B cell (primary cell): Measurements from ENCODE around the gene KCTD2. TPM values are rescaled to one million over a fixed set of nuclear protein-coding genes. Genes with fewer than 3 reads are reported as not detected.

Source experiments
- ATAC-seq: fragments of 200-7000 bp; cut with Tn5 transposase; one replicate; pipeline ENCODE4 v1.10.0; 2021; ENCODE audit warnings: low read depth, mild to moderate bottlenecking, moderate number of reproducible peaks, moderate library complexity
- CTCF ChIA-PET: fragments of 350-600 bp; sonication (Branson Sonifier 250); formaldehyde crosslinking; loops from one replicate; lab custom pipeline; 2021; ENCODE audit warnings: antibody characterized with exemption, inconsistent platforms; lab: Charles Lee
- POLR2A ChIA-PET: fragments of 350-600 bp; sonication (Branson Sonifier 250); formaldehyde crosslinking; loops from one replicate; lab custom pipeline; 2021; ENCODE audit warnings: antibody characterized with exemption; lab: Charles Lee
- DNase-seq: peaks from one replicate; pipeline ENCODE4 v3.0.0; 2013
- H2AFZ ChIP-seq: 2 replicates; pipeline ENCODE4 v1.6.1; 2012; ENCODE audit warnings: mild to moderate bottlenecking, low read depth, low read length; ENCODE audit not compliant: insufficient read depth, poor library complexity, severe bottlenecking
- H3K27ac ChIP-seq, 2 donors: 1 replicate in 1 of 2; 2 replicates in 1 of 2; pipeline ENCODE4 v1.5.1; 2012 to 2013; ENCODE audit warnings: low read length in 2 of 2, mild to moderate bottlenecking in 2 of 2, moderate library complexity in 1 of 2
- H3K27me3 ChIP-seq, 4 experiments: fragments of 200-600 bp in 1 of 4; sonication (generic) in 1 of 4; replicated peaks in 1 of 4; 1 replicate in 2 of 4; 2 replicates in 2 of 4; pipeline versions ENCODE4 v1.6.1 to v1.7.0; 2013 to 2016; ENCODE audit warnings: low read length in 3 of 4, mild to moderate bottlenecking in 2 of 4, mixed read lengths in 1 of 4, moderate library complexity in 1 of 4; ENCODE audit not compliant: insufficient read depth in 4 of 4, control insufficient read depth in 3 of 4; ENCODE audit errors: control extremely low read depth in 1 of 4
- H3K36me3 ChIP-seq, 2 experiments: replicated peaks in 1 of 2; 1 replicate in 1 of 2; 2 replicates in 1 of 2; pipeline versions ENCODE4 v1.6.1 to v1.7.1; 2013; ENCODE audit warnings: low read length in 1 of 2; ENCODE audit not compliant: insufficient read depth in 2 of 2, control insufficient read depth in 1 of 2; ENCODE audit errors: control extremely low read depth in 1 of 2, extremely low read depth in 1 of 2
- H3K4me1 ChIP-seq, 2 donors: fragments of 200-600 bp in 1 of 2; sonication (generic) in 1 of 2; 1 replicate in 1 of 2; 2 replicates in 1 of 2; pipeline versions ENCODE4 v1.5.1 to v1.6.1; 2013 to 2017; ENCODE audit warnings: low read length in 2 of 2; ENCODE audit not compliant: control insufficient read depth in 2 of 2, insufficient read depth in 2 of 2
- H3K4me2 ChIP-seq: replicated peaks from 2 replicates; pipeline ENCODE3; 2012; ENCODE audit warnings: mild to moderate bottlenecking, low read depth, low read length; ENCODE audit not compliant: poor library complexity, severe bottlenecking
- H3K4me3 ChIP-seq, 5 experiments: fragments of 200-600 bp in 1 of 5; sonication (generic) in 1 of 5; 1 replicate in 3 of 5; 2 replicates in 2 of 5; pipeline versions ENCODE4 v1.5.1 to v1.7.0; 2011 to 2016; ENCODE audit warnings: low read length in 4 of 5, mild to moderate bottlenecking in 4 of 5, low read depth in 2 of 5, control low read depth in 1 of 5, moderate library complexity in 1 of 5; ENCODE audit not compliant: insufficient read depth in 1 of 5; ENCODE audit errors: control extremely low read depth in 1 of 5, extremely low read depth in 1 of 5
- H3K79me2 ChIP-seq: fragments of 200-600 bp; sonication (generic); one replicate; pipeline ENCODE4 v1.6.0; 2016; ENCODE audit warnings: low read length; ENCODE audit not compliant: control insufficient read depth, insufficient read depth
- H3K9ac ChIP-seq: fragments of 200-600 bp; sonication (generic); 2 replicates; pipeline ENCODE4 v1.6.1; 2017; ENCODE audit warnings: mild to moderate bottlenecking, low read length, moderate library complexity
- H3K9me3 ChIP-seq, 3 donors: one replicate each; pipeline versions ENCODE4 v1.6.1 to v1.7.1; 2013; ENCODE audit warnings: low read length in 2 of 3; ENCODE audit not compliant: control insufficient read depth in 2 of 3, insufficient read depth in 1 of 3; ENCODE audit errors: control extremely low read depth in 1 of 3
- H4K20me1 ChIP-seq: 2 replicates; pipeline ENCODE4 v1.6.0; 2012; ENCODE audit warnings: mild to moderate bottlenecking, low read length; ENCODE audit not compliant: insufficient read depth, control insufficient read depth, poor library complexity, severe bottlenecking
- H3K27ac Mint-ChIP-seq: one replicate; pipeline ENCODE4 v1.8.0; 2021; ENCODE audit warnings: mixed read lengths
- H3K27me3 Mint-ChIP-seq: one replicate; pipeline ENCODE4 v1.8.0; 2021; ENCODE audit warnings: mixed read lengths
- H3K4me1 Mint-ChIP-seq: one replicate; pipeline ENCODE4 v1.8.0; 2021; ENCODE audit warnings: mixed read lengths
- H3K4me3 Mint-ChIP-seq: one replicate; pipeline ENCODE4 v1.8.0; 2021; ENCODE audit warnings: mixed read lengths
- H3K9me3 Mint-ChIP-seq: one replicate; pipeline ENCODE4 v1.8.0; 2022; ENCODE audit warnings: mixed read lengths; ENCODE audit not compliant: insufficient read depth
- EZH2 ChIP-seq: IDR thresholded peaks from 2 replicates; pipeline ENCODE4 v1.6.1; 2012; ENCODE audit warnings: borderline replicate concordance, low read depth, mild to moderate bottlenecking, moderate library complexity, low read length; ENCODE audit not compliant: insufficient read depth, poor library complexity, severe bottlenecking
- WGBS: methylation state at CpG from one replicate; pipeline ENCODE4 v1.1.5; 2013; ENCODE audit warnings: missing lambda C conversion rate; ENCODE audit not compliant: insufficient coverage; 5-methylcytosine and 5-hydroxymethylcytosine counted together
- intact Hi-C: fragments of 100-400 bp; cut with micrococcal nuclease; formaldehyde crosslinking; loops from one replicate; pipeline ENCODE4 v1.10.0; 2022
- polyA plus RNA-seq: library from polyadenylated mRNA; depleted of rRNA; stranded (reverse); fragments of >200 nt; gene quantifications from 2 replicates; pipeline ENCODE4 v1.2.3, GENCODE V29; 2012
- total RNA-seq, 2 donors: library from RNA; stranded (reverse); fragments of 120-200 nt in 1 of 2; gene quantifications; 1 replicate in 1 of 2; 2 replicates in 1 of 2; pipeline versions ENCODE4 v1.2.3 to v1.2.4, GENCODE V29; 2013 to 2022
- TF ChIP-seq, protein P1 (sequence below): fragments of 200-600 bp; IDR thresholded peaks from one replicate; pipeline ENCODE4 v1.8.0; 2022; ENCODE audit warnings: antibody characterized with exemption, mild to moderate bottlenecking

The KCTD2 gene
- total and polyA plus RNA-seq, 2 donors (not counting 1 experiment from before 2014, with no cell fraction given): 15.7 to 23.2 TPM

DNA sequence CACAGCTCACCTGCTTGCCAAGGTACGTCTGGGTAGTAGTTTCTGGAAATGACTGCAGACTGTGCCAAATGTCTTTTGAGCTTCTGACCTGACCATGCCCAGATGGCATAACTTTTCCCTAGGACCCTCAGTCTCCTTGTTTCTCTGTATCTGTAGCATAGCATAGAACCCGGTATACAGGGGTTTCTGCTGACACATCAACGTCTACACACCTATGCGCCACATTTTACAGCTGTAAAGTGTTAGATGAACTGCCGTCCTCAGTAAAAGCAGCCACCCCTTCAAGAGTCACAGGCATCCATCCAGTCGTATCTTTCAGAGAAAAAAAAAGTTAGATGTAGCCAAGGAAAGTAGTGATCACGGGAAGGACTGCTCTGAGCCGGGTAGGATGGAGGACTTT is 17.4 kb downstream of the KCTD2 start:
- H3K27ac ChIP-seq: no peak overlapping the region
- no peaks in the 10 kb centered on the region for H3K79me2 ChIP-seq
- ChIA-PET POLR2A (no interaction called here), CTCF (interaction anchor here (0.9 to 1.1 kb wide), 2 partner anchors 101 to 104 kb away, joined by 3 read pairs; no protein-coding TSS in a partner anchor)
- DNase-seq (no peak), ATAC-seq (no peak)
- H3K4me1 Mint-ChIP-seq: no peaks in the 10 kb centered on the region
- H3K36me3 ChIP-seq: peaks cover 0 to 51% of the 10 kb centered on the region in 2 experiments
- H3K27ac Mint-ChIP-seq: no peak overlapping the region
- TF ChIP-seq, protein P1, sequence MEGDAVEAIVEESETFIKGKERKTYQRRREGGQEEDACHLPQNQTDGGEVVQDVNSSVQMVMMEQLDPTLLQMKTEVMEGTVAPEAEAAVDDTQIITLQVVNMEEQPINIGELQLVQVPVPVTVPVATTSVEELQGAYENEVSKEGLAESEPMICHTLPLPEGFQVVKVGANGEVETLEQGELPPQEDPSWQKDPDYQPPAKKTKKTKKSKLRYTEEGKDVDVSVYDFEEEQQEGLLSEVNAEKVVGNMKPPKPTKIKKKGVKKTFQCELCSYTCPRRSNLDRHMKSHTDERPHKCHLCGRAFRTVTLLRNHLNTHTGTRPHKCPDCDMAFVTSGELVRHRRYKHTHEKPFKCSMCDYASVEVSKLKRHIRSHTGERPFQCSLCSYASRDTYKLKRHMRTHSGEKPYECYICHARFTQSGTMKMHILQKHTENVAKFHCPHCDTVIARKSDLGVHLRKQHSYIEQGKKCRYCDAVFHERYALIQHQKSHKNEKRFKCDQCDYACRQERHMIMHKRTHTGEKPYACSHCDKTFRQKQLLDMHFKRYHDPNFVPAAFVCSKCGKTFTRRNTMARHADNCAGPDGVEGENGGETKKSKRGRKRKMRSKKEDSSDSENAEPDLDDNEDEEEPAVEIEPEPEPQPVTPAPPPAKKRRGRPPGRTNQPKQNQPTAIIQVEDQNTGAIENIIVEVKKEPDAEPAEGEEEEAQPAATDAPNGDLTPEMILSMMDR: no peak
- TF ChIP-seq EZH2: no peak
- no peaks in the 10 kb centered on the region for H4K20me1 ChIP-seq
- no peak overlapping the region for H3K9ac ChIP-seq
- H3K9me3 ChIP-seq: no peaks in the 10 kb centered on the region
- intact Hi-C loops: no loop called here
- H3K4me2 ChIP-seq: no peak overlapping the region
- H2AFZ ChIP-seq: no peak overlapping the region
- no peak overlapping the region for H3K4me3 Mint-ChIP-seq
- H3K27me3 ChIP-seq: no peaks in the 10 kb centered on the region
- no peak overlapping the region for H3K4me3 ChIP-seq
- 94% methylated on average over 6 of the region's 8 CpGs for WGBS
- H3K4me1 ChIP-seq: no peaks in the 10 kb centered on the region
- no peaks in the 10 kb centered on the region for H3K9me3 Mint-ChIP-seq
- no peaks in the 10 kb centered on the region for H3K27me3 Mint-ChIP-seq

DNA sequence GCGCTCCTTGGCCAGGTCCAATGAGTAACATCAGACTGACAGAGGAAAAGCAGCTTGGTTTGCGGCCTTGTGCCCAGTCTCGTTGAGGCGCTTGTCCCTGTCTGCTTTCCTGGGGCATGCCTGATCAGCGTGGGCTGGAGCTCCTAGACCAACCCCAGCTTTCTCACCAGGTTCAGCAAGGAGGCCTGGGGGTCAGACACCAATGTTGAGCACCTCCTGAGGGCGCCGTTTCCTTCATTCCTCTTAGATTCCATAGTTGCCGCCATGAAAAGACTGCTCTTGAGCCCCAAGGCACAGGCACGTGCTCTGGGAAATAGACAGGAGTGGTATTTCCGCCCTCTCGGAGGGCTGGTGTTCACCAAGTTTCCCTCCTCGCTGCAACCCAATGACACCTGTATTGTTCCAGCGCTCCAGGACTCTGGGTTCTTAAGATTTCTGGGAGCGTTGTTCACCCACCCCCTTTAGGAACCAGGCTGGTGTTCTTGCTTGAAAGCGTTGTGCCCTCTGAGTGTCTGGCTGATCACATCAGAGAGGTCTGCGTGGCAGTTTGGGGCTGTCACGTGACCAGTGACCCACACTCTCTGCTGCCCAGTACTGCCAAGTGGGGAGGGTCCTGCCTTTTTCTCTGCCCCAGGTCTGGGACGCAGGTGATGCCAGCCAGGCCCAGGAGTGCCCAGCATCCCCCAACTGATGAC is 18.0 kb downstream of the KCTD2 start:
- no peak overlapping the region for H3K9ac ChIP-seq
- H3K79me2 ChIP-seq: no peaks in the 10 kb centered on the region
- 99% methylated on average over 18 of the region's 18 CpGs for WGBS
- H3K4me2 ChIP-seq: no peak overlapping the region
- no peaks in the 10 kb centered on the region for H3K9me3 Mint-ChIP-seq
- no peak overlapping the region for H3K4me3 ChIP-seq
- DNase-seq: no peak
- POLR2A ChIA-PET: no interaction called here
- H3K27me3 ChIP-seq: no peaks in the 10 kb centered on the region
- H3K9me3 ChIP-seq: no peaks in the 10 kb centered on the region
- no peaks in the 10 kb centered on the region for H3K4me1 ChIP-seq
- intact Hi-C loops: no loop called here
- H3K4me3 Mint-ChIP-seq: no peak overlapping the region
- H3K27ac Mint-ChIP-seq: no peak overlapping the region
- H3K27me3 Mint-ChIP-seq: no peaks in the 10 kb centered on the region
- no peak for TF ChIP-seq EZH2
- TF ChIP-seq, protein P1: no peak
- H2AFZ ChIP-seq: no peak overlapping the region
- H3K4me1 Mint-ChIP-seq: no peaks in the 10 kb centered on the region
- H3K27ac ChIP-seq: no peak overlapping the region
- CTCF ChIA-PET: interaction anchor here (0.6 to 1.1 kb wide), 3 partner anchors 72 to 105 kb away, joined by 3 read pairs; no protein-coding TSS in a partner anchor
- peaks cover 0 to 45% of the 10 kb centered on the region in 2 experiments for H3K36me3 ChIP-seq
- H4K20me1 ChIP-seq: no peaks in the 10 kb centered on the region
- ATAC-seq: no peak
